ENCODE data around the gene EYA3.

EYA3 gene

GRCh38 chr1:28088168-28088961 is at the start of gene EYA3:
TSS of gene EYA3 (minus strand) at chr1:28088610. CDS start at chr1:28058026, 30,584 bp downstream.
- peak; percentile 99 for DNase-seq

GRCh38 chr1:28136922-28137613 is 48.7 kb upstream of the EYA3 start:
- DNase-seq, result no peak

GRCh38 chr1:28136169-28136921 is 47.9 kb upstream of the EYA3 start:
- DNase-seq, result no peak

- no peak for DNase-seq
Measured at GRCh38 chr1:28135371-28136168, 47.2 kb upstream of the EYA3 start.

- no peak for DNase-seq
Measured at GRCh38 chr1:28134651-28135207, 46.3 kb upstream of the EYA3 start.

GRCh38 chr1:28132171-28133167 is 44.1 kb upstream of the EYA3 start:
- no peak for DNase-seq

- no peak for DNase-seq
Measured at GRCh38 chr1:28130901-28131300, 42.5 kb upstream of the EYA3 start.

GRCh38 chr1:28129150-28129549 is 40.7 kb upstream of the EYA3 start:
- DNase-seq, result no peak

- no peak for DNase-seq
Measured at GRCh38 chr1:28127617-28128257, 39.3 kb upstream of the EYA3 start.

GRCh38 chr1:28126783-28127490 is 38.5 kb upstream of the EYA3 start:
- no peak for DNase-seq

GRCh38 chr1:28126212-28126611 is 37.8 kb upstream of the EYA3 start:
- no peak for DNase-seq

GRCh38 chr1:28123461-28123961 is 35.1 kb upstream of the EYA3 start:
- no peak for DNase-seq

- no peak for DNase-seq
Measured at GRCh38 chr1:28122183-28122582, 33.8 kb upstream of the EYA3 start.

GRCh38 chr1:28119556-28119955 is 31.1 kb upstream of the EYA3 start:
- no peak for DNase-seq

GRCh38 chr1:28118640-28119307 is 30.4 kb upstream of the EYA3 start:
- DNase-seq, result no peak

GRCh38 chr1:28115267-28115666 is 26.9 kb upstream of the EYA3 start:
- DNase-seq, result peak; percentile 25

- no peak for DNase-seq
Measured at GRCh38 chr1:28114844-28115243, 26.4 kb upstream of the EYA3 start.

GRCh38 chr1:28113242-28113572 is 24.8 kb upstream of the EYA3 start:
- no peak for DNase-seq
